ENCODE data around the gene B4GALT7.
"Not testable (repeated sequence)": the region's sequence is repeated elsewhere in the genome, so short reads cannot be mapped to it uniquely, and the experiment has no call there.

The B4GALT7 gene, protein sequence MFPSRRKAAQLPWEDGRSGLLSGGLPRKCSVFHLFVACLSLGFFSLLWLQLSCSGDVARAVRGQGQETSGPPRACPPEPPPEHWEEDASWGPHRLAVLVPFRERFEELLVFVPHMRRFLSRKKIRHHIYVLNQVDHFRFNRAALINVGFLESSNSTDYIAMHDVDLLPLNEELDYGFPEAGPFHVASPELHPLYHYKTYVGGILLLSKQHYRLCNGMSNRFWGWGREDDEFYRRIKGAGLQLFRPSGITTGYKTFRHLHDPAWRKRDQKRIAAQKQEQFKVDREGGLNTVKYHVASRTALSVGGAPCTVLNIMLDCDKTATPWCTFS

DNA sequence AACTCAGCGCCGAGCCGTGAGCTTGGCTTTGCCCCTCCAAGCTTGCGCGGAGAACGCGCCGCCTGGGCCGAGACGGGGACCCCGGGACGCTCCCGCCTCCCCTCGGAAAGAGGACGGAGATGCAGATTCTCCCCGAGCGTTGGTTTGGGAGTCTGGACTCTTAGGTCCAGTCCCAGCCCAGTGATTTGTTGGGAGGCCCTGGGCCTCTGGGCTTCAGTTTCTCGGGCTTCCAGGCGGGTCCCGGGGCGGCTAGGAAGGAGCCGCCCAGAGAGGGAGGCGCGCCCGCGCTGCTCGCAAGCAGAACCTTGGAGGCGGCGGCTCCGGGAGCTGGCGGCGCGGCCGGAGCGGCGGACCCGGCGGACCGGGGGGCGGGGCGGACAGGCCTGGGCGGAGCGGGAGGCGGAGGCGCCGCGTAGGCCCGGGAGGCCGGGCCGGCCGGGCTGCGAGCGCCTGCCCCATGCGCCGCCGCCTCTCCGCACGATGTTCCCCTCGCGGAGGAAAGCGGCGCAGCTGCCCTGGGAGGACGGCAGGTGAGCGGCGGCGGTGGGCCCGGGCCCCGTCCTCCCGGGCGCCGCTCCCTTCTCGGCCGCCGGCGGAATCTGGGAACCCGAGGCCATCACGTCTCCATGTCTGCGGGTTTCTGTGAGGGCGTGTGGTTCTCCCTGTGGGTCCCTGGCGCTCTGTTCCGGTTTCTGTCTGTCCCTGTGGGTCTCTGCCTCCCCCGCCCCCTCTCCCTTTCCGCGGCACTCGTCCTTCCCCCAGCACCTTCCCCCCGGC is at the start of gene B4GALT7:
Gene B4GALT7 (plus strand): TSS at position 402 of the 777 bp plus-strand sequence. CDS start 79 bp downstream, at position 481.
- DNase-seq (ENCODE audit: low read depth, low spot score): peak; percentile 75

GRCh38 chr5:177552839-177553455 is 47.0 kb upstream of the B4GALT7 start:
- no peak for DNase-seq (ENCODE audit: low read depth, low spot score)

DNA sequence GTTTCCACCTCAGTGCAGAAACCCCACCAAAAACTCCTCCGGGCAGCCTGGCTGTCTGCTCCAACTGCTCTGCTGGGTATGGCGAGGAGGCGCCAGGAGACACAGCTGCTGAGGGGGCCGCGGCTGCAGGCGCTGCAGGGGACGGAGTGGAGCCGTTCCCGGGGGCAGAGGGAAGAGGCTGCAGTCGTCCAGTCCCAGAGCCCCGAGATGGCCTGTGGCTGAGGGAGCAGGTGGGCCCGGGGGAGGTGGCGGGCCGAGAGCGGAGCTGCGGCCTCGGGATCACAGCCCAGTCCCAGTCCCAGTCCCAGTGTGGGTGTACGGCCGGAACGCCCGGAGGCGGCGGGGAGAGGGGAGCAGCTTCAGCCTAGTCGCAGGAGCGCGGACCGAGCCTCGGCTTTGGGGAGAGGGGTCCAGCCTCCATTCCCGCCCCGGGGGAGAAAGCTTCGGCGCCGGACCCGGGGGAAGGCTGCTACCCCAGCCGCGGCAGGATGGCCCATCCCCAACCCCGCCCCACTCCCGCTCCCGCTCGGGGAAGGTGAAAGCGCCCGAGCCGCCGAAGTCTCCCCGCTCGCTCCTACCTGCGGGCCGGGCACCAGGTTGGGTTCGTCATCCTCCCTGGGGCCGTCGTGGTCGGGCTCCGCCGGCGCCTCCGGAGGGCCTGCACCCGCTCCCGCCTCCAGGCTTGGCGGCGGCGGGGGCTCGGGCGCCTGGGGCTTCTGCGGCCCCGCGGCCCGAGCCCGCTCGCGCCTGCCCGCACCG is 46.1 kb upstream of the B4GALT7 start:
- no peak for DNase-seq (ENCODE audit: low read depth, low spot score)

- DNase-seq (ENCODE audit: low read depth, low spot score): peak; percentile 88
Observed at GRCh38 chr5:177554474-177555111, 45.3 kb upstream of the B4GALT7 start, which contains the start of gene FAM193B. Gene FAM193B (minus strand): TSS chr5:177554563. CDS start chr5:177554458, 105 bp downstream.

GRCh38 chr5:177555228-177555627 is 44.7 kb upstream of the B4GALT7 start:
- DNase-seq (ENCODE audit: low read depth, low spot score): no peak

GRCh38 chr5:177555665-177556064 is 44.3 kb upstream of the B4GALT7 start:
- DNase-seq (ENCODE audit: low read depth, low spot score): no peak

DNA sequence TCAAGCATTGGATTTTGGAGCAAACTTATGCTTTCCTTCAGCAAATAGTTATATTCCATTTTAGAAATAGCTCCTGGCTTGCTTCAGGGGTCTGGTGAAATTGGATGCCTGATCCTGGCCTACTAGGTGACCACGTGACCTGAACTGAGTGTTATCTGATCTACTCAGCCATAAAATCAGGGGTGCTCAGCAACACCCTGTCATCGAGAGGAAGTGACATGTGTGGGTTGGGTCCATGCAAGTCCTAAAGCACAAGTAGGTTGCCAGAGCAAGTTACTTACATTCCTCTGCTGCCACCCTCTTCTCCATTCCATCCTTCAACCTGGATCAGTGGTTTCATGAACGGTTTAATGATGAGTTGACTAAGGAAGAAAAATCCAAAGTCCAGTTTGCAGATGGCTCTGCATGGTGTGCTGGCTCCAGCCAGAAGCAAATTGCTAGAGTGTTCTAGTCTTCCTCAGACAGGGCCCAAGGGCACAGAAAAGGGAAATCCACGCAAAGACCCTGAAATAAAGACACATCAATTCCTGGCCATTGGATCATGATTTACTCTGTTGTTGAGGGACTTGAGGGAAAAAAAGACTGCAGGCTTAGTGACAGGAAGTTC is 42.8 kb upstream of the B4GALT7 start:
- DNase-seq (ENCODE audit: low read depth, low spot score): no peak

- DNase-seq (ENCODE audit: low read depth, low spot score): no peak
Observed at GRCh38 chr5:177557796-177558195, 42.1 kb upstream of the B4GALT7 start.

DNA sequence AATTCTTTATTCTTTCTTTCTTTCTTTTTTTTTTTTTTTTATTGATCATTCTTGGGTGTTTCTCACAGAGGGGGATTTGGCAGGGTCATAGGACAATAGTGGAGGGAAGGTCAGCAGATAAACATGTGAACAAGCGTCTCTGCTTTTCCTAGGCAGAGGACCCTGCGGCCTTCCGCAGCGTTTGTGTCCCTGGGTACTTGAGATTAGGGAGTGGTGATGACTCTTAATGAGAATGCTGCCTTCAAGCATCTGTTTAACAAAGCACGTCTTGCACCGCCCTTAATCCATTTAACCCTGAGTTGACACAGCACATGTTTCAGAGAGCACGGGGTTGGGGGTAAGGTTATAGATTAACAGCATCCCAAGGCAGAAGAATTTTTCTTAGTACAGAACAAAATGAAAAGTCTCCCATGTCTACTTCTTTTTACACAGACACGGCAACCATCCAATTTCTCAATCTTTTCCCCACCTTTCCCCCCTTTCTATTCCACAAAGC is 40.4 kb upstream of the B4GALT7 start:
- not testable (repeated sequence) for DNase-seq (ENCODE audit: low read depth, low spot score)

DNA sequence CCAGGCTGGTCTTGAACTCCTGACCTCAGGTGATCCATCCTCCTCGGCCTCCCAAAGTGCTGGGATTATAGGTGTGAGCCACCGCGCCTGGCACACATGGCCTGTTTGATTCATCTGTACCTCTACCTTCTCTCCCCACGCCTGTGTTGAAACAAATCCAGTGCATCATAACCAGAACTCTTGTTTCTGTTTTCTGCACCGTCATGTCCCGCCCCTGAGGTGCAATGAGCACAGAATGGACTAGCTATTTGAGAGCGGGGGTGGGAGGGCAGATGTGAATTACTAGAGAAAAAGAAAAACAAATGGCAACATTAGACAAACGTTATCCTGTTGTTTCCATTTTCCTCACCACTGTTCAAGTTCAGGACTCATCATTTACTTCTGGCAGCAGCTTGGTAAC is 34.9 kb upstream of the B4GALT7 start:
- no peak for DNase-seq (ENCODE audit: low read depth, low spot score)

- no peak for DNase-seq (ENCODE audit: low read depth, low spot score)
Observed at GRCh38 chr5:177568326-177568725, 31.6 kb upstream of the B4GALT7 start.

GRCh38 chr5:177569894-177570293 is 30.0 kb upstream of the B4GALT7 start:
- no peak for DNase-seq (ENCODE audit: low read depth, low spot score)

- DNase-seq (ENCODE audit: low read depth, low spot score): no peak
Observed at GRCh38 chr5:177575488-177575887, 24.4 kb upstream of the B4GALT7 start.

DNA sequence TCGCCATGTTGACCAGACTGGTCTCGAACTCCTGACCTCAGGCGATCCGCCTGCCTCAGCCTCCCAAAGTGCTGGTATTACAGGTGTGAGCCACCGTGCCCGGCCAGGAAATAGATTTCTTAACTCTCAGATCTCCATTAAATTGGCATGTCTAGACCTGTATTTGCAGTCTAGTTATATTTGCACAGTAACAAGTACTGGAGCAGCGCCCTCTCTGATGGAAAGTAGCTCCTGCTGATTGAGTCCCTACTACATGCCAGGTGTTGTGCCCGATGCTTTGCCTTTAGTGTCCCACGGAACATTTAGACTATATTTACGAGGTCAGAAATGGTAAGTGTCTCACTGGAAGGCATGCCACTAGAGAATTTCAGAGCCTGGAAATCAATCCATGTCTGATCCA is 23.8 kb upstream of the B4GALT7 start:
- no peak for DNase-seq (ENCODE audit: low read depth, low spot score)

- no peak for DNase-seq (ENCODE audit: low read depth, low spot score)
Observed at GRCh38 chr5:177578316-177578715, 21.6 kb upstream of the B4GALT7 start.

- no peak for DNase-seq (ENCODE audit: low read depth, low spot score)
Observed at GRCh38 chr5:177588413-177588909, 11.5 kb upstream of the B4GALT7 start.

DNA sequence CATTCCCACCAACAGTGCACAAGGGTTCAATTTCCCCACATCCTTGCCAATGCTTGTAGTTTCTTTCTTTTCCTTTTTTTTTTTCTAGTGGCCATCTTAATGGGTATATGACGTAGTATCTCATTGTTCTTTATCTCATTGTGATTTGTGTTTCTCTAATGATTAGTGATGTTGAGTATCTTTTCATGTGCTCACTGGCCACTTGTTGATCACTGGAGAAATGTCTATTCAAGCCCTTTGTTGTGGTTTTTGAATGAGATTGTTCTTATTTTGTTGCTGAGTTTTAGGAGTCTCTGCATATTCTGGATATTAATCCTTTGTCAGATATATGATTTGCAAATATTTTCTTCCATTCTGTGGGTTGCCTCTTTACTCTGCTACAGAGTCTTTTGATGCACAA is 9.5 kb upstream of the B4GALT7 start:
- DNase-seq (ENCODE audit: low read depth, low spot score): no peak

- DNase-seq (ENCODE audit: low read depth, low spot score): no peak
Observed at GRCh38 chr5:177591690-177592009, 8.3 kb upstream of the B4GALT7 start.

GRCh38 chr5:177592010-177592834 is 7.7 kb upstream of the B4GALT7 start, which contains the start of gene TMED9:
Gene TMED9 (plus strand): TSS chr5:177592203. CDS start chr5:177592215, 12 bp downstream.
- DNase-seq (ENCODE audit: low read depth, low spot score): peak; percentile 77
